HepG2 (cell line): ENCODE data around the gene ZKSCAN5. TPM values are rescaled to one million over a fixed set of nuclear protein-coding genes. Genes with fewer than 3 reads are reported as not detected.
A peak's percentile ranks its signal among the peaks of the same experiment; 100 is the strongest.

Experiments
- CHCHD3 ChIP-seq: sonication (generic); formaldehyde crosslinking; IDR thresholded peaks from 2 replicates; pipeline ENCODE4 v1.8.0; 2022; ENCODE audit warnings: mild to moderate bottlenecking, missing genetic modification reagents, moderate library complexity
- ETV5 ChIP-seq: IDR thresholded peaks from 2 replicates; pipeline ENCODE4 v1.6.1; 2018; ENCODE audit warnings: missing biosample characterization, missing genetic modification reagents, inconsistent platforms, borderline replicate concordance
- HNRNPLL ChIP-seq: fragments of 200-400 bp; formaldehyde crosslinking; IDR thresholded peaks from 2 replicates; pipeline ENCODE4 v1.6.1; 2017; ENCODE audit warnings: mild to moderate bottlenecking, low read depth, low read length; ENCODE audit not compliant: poor library complexity, severe bottlenecking
- LCORL ChIP-seq, 2 experiments: fragments of 450-650 bp in 1 of 2; sonication (generic) in 1 of 2; formaldehyde crosslinking in 1 of 2; IDR thresholded peaks; 2 replicates each; pipeline versions ENCODE4 v1.5.0 to v1.6.1; 2017 to 2020; ENCODE audit warnings: antibody characterized with exemption in 1 of 2, missing genetic modification reagents in 1 of 2
- NR2F6 ChIP-seq, 2 experiments: IDR thresholded peaks; 2 replicates each; pipeline ENCODE4 v1.6.1; 2016; ENCODE audit warnings: antibody characterized with exemption in 1 of 2, mild to moderate bottlenecking in 1 of 2
- RFX5 ChIP-seq: IDR thresholded peaks from 2 replicates; pipeline ENCODE4 v1.6.1; 2011; ENCODE audit warnings: low read depth, low read length, improper control_type of control experiment
- RXRB ChIP-seq: IDR thresholded peaks from 2 replicates; pipeline ENCODE4 v1.6.1; 2016; ENCODE audit warnings: borderline replicate concordance, missing genetic modification reagents, missing compliant biosample characterization
- SRSF1 ChIP-seq: fragments of 200-400 bp; formaldehyde crosslinking; optimal IDR thresholded peaks from 2 replicates; pipeline ENCODE3; 2017; ENCODE audit warnings: mild to moderate bottlenecking, low read depth, low read length, moderate library complexity
- ZFP37 ChIP-seq: sonication (generic); formaldehyde crosslinking; IDR thresholded peaks from 2 replicates; pipeline ENCODE4 v1.4.0; 2020; ENCODE audit warnings: missing genetic modification reagents, borderline replicate concordance
- ZNF446 ChIP-seq: sonication (generic); formaldehyde crosslinking; IDR thresholded peaks from 2 replicates; pipeline ENCODE4 v1.5.0; 2020; ENCODE audit warnings: mild to moderate bottlenecking, missing genetic modification reagents
- ZNF468 ChIP-seq: sonication (generic); formaldehyde crosslinking; IDR thresholded peaks from 2 replicates; pipeline ENCODE4 v1.8.0; 2022; ENCODE audit warnings: mild to moderate bottlenecking, moderate library complexity, missing genetic modification reagents
- ZNF572 ChIP-seq: sonication (generic); formaldehyde crosslinking; IDR thresholded peaks from 2 replicates; pipeline ENCODE4 v1.5.1; 2020; ENCODE audit warnings: mild to moderate bottlenecking, missing genetic modification reagents
- ZNF619 ChIP-seq: sonication (generic); formaldehyde crosslinking; IDR thresholded peaks from 2 replicates; pipeline ENCODE4 v1.4.0; 2020; ENCODE audit warnings: mild to moderate bottlenecking, missing genetic modification reagents
- polyA plus RNA-seq, 8 experiments: library from polyadenylated mRNA; depleted of rRNA in 3 of 8; stranded (reverse) in 7 of 8; unstranded in 1 of 8; fragments of >200 nt; fragmentation: Illumina TruSeq in 4 of 8; extraction: Trizol in 4 of 8; gene quantifications; 2 replicates each; pipeline versions ENCODE4 v1.2.1 to v1.2.3, GENCODE V29; 2011 to 2016; ENCODE audit warnings: low read depth in 4 of 8, missing spikeins in 1 of 8, mixed read lengths in 1 of 8; ENCODE audit not compliant: insufficient read depth in 1 of 8
- total RNA-seq, 5 experiments: library from RNA; depleted of rRNA; stranded (reverse); fragments of >200 nt; fragmentation: Illumina TruSeq; extraction: Trizol; gene quantifications; 2 replicates each; pipeline ENCODE4 v1.2.3, GENCODE V29; 2016; ENCODE audit warnings: low read depth in 1 of 5
- TF ChIP-seq, protein P1 (sequence below): sonication (generic); formaldehyde crosslinking; IDR thresholded peaks from 2 replicates; pipeline ENCODE4 v1.5.1; 2020; ENCODE audit warnings: missing genetic modification reagents, mild to moderate bottlenecking, borderline replicate concordance
- TF ChIP-seq, protein P2 (sequence below): sonication (generic); formaldehyde crosslinking; IDR thresholded peaks from 2 replicates; pipeline ENCODE4 v1.9.0; 2021; ENCODE audit warnings: missing genetic modification reagents, borderline replicate concordance
- TF ChIP-seq, protein P3 (sequence below): sonication (generic); formaldehyde crosslinking; conservative IDR thresholded peaks from 2 replicates; pipeline ENCODE4 v1.4.0; 2020; ENCODE audit warnings: missing genetic modification reagents
- TF ChIP-seq, protein P4 (sequence below): sonication (generic); formaldehyde crosslinking; IDR thresholded peaks from 2 replicates; pipeline ENCODE4 v1.4.0; 2020; ENCODE audit warnings: mild to moderate bottlenecking, missing genetic modification reagents
- TF ChIP-seq, protein P5 (sequence below): IDR thresholded peaks from 2 replicates; pipeline ENCODE4 v1.6.1; 2012; ENCODE audit warnings: low read length, improper control_type of control experiment

The ZKSCAN5 gene
- total and polyA plus RNA-seq, 2 of the 13 experiments (the other 11 are each of a cell fraction or from before 2014, with no cell fraction given): 5.5 to 11.7 TPM

DNA sequence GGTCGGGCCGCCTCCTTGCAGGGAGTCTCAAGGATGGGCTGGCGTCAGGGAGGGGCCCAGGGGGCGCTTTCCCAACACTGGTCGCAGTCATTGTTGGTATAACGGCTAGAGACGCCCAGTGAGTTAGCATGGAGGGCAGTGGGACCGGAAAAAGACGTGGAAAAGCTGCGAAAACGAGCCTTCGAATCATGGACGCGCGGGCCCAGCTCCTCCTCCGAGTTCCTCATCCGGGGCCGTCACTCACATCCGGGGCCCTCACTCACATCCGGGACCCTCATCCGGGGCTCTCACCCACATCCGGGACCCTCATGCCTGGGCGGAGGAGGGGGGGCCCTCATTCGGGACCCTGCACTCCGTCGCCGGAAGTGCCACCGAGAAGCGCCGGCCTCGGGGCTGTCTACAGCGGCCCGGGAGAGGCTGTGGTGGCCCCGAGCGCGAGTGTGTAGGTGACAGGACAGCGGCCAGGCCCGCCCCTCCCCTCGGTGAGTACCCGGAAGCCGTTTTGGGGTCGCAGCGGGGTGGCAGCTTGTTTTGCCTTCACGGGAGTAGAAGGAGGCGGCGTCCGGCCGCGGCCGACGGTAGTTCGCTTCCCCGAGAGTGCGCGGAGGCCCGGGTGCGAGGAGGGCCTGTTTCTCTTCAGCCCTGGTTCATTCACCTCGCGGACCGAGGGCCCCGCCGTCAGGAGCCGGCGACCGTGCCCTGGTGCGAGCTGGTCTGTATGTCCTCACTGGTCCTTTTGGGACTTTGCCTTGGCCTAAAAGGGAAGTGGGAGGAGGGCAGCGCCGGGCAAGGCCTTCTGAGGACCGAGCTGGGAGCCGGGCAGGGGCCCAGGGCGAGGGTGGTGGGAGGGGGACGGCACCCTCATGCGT is 54.1 kb downstream of the ZKSCAN5 start, which contains the start of gene ZNF655 (continued):
- TF ChIP-seq ZNF468 (CRISPR knock-in tag): no peak
- TF ChIP-seq ZNF619 (CRISPR knock-in tag): 0 out of 2 replicates have a peak, but pooled peaks have one; percentile 30
- TF ChIP-seq, protein P1, sequence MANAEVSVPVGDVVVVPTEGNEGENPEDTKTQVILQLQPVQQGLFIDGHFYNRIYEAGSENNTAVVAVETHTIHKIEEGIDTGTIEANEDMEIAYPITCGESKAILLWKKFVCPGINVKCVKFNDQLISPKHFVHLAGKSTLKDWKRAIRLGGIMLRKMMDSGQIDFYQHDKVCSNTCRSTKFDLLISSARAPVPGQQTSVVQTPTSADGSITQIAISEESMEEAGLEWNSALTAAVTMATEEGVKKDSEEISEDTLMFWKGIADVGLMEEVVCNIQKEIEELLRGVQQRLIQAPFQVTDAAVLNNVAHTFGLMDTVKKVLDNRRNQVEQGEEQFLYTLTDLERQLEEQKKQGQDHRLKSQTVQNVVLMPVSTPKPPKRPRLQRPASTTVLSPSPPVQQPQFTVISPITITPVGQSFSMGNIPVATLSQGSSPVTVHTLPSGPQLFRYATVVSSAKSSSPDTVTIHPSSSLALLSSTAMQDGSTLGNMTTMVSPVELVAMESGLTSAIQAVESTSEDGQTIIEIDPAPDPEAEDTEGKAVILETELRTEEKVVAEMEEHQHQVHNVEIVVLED (CRISPR knock-in tag): peak; percentile 57; the same call in 1 of the 2 replicates
- no peak for TF ChIP-seq RXRB (CRISPR knock-in tag)
- TF ChIP-seq ZFP37 (CRISPR knock-in tag): no peak; the same call in 1 of the 2 replicates
- peak; percentile 88; the same call in 1 of the 2 replicates for TF ChIP-seq ETV5 (CRISPR knock-in tag)
- 0 out of 2 replicates have a peak, but pooled peaks have one; percentile 23 for TF ChIP-seq CHCHD3 (CRISPR knock-in tag)
- TF ChIP-seq HNRNPLL: peak; percentile 50
- TF ChIP-seq, protein P2, sequence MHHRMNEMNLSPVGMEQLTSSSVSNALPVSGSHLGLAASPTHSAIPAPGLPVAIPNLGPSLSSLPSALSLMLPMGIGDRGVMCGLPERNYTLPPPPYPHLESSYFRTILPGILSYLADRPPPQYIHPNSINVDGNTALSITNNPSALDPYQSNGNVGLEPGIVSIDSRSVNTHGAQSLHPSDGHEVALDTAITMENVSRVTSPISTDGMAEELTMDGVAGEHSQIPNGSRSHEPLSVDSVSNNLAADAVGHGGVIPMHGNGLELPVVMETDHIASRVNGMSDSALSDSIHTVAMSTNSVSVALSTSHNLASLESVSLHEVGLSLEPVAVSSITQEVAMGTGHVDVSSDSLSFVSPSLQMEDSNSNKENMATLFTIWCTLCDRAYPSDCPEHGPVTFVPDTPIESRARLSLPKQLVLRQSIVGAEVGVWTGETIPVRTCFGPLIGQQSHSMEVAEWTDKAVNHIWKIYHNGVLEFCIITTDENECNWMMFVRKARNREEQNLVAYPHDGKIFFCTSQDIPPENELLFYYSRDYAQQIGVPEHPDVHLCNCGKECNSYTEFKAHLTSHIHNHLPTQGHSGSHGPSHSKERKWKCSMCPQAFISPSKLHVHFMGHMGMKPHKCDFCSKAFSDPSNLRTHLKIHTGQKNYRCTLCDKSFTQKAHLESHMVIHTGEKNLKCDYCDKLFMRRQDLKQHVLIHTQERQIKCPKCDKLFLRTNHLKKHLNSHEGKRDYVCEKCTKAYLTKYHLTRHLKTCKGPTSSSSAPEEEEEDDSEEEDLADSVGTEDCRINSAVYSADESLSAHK (CRISPR knock-in tag): no peak
- peak; percentile 33; the same call in 1 of the 2 replicates for TF ChIP-seq ZNF446 (CRISPR knock-in tag)
- TF ChIP-seq SRSF1: peak; percentile 93
- peak; percentile 55; the same call in 1 of the 2 replicates for TF ChIP-seq ZNF572 (CRISPR knock-in tag)
- TF ChIP-seq, protein P3, sequence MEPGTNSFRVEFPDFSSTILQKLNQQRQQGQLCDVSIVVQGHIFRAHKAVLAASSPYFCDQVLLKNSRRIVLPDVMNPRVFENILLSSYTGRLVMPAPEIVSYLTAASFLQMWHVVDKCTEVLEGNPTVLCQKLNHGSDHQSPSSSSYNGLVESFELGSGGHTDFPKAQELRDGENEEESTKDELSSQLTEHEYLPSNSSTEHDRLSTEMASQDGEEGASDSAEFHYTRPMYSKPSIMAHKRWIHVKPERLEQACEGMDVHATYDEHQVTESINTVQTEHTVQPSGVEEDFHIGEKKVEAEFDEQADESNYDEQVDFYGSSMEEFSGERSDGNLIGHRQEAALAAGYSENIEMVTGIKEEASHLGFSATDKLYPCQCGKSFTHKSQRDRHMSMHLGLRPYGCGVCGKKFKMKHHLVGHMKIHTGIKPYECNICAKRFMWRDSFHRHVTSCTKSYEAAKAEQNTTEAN (CRISPR knock-in tag): peak; percentile 51
- TF ChIP-seq, protein P4, sequence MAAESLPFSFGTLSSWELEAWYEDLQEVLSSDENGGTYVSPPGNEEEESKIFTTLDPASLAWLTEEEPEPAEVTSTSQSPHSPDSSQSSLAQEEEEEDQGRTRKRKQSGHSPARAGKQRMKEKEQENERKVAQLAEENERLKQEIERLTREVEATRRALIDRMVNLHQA (CRISPR knock-in tag): 0 out of 2 replicates have a peak, but pooled peaks have one; percentile 34
- no peak for TF ChIP-seq NR2F6 (IDR thresholded peaks at IDR 0.05)
- TF ChIP-seq NR2F6 (CRISPR knock-in tag; IDR thresholded peaks at IDR 0.05): peak; percentile 22; the same call in 1 of the 2 replicates
- 0 out of 2 replicates have a peak, but pooled peaks have one; percentile 4 for TF ChIP-seq LCORL (IDR thresholded peaks at IDR 0.05)
- TF ChIP-seq LCORL (CRISPR knock-in tag; IDR thresholded peaks at IDR 0.05): peak; percentile 30; the same call in 1 of the 2 replicates
- TF ChIP-seq RFX5: no peak
- TF ChIP-seq, protein P5, sequence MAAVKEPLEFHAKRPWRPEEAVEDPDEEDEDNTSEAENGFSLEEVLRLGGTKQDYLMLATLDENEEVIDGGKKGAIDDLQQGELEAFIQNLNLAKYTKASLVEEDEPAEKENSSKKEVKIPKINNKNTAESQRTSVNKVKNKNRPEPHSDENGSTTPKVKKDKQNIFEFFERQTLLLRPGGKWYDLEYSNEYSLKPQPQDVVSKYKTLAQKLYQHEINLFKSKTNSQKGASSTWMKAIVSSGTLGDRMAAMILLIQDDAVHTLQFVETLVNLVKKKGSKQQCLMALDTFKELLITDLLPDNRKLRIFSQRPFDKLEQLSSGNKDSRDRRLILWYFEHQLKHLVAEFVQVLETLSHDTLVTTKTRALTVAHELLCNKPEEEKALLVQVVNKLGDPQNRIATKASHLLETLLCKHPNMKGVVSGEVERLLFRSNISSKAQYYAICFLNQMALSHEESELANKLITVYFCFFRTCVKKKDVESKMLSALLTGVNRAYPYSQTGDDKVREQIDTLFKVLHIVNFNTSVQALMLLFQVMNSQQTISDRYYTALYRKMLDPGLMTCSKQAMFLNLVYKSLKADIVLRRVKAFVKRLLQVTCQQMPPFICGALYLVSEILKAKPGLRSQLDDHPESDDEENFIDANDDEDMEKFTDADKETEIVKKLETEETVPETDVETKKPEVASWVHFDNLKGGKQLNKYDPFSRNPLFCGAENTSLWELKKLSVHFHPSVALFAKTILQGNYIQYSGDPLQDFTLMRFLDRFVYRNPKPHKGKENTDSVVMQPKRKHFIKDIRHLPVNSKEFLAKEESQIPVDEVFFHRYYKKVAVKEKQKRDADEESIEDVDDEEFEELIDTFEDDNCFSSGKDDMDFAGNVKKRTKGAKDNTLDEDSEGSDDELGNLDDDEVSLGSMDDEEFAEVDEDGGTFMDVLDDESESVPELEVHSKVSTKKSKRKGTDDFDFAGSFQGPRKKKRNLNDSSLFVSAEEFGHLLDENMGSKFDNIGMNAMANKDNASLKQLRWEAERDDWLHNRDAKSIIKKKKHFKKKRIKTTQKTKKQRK: no peak
